CD14-positive monocyte (primary cell): ENCODE data around the gene DCTN2. TPM values are rescaled to one million over a fixed set of nuclear protein-coding genes. Genes with fewer than 3 reads are reported as not detected.

ENCODE experiments used
- DNase-seq, 3 donors: peaks; one replicate each; pipeline ENCODE4 v3.0.0-alpha.2; 2011 to 2022
- H2AFZ ChIP-seq: 2 replicates; pipeline ENCODE4 v1.6.0; 2012; ENCODE audit warnings: mild to moderate bottlenecking, low read depth, low read length, inconsistent platforms; ENCODE audit not compliant: insufficient read depth, poor library complexity, severe bottlenecking
- H3K27ac ChIP-seq, 2 donors: 1 replicate in 1 of 2; 2 replicates in 1 of 2; pipeline ENCODE4 v1.5.1; 2012 to 2013; ENCODE audit warnings: low read length in 2 of 2, control low read depth in 1 of 2, inconsistent platforms in 1 of 2, low read depth in 1 of 2, mild to moderate bottlenecking in 1 of 2
- H3K27me3 ChIP-seq, 2 donors: one replicate each; pipeline versions ENCODE4 v1.6.0 to v1.6.1; 2011 to 2013; ENCODE audit warnings: low read length in 2 of 2; ENCODE audit not compliant: control insufficient read depth in 2 of 2, insufficient read depth in 2 of 2
- H3K36me3 ChIP-seq, 2 donors: replicated peaks in 1 of 2; 1 replicate in 1 of 2; 2 replicates in 1 of 2; pipeline versions ENCODE4 v1.5.1 to v1.6.1; 2012 to 2013; ENCODE audit warnings: low read length in 2 of 2, control low read depth in 1 of 2, inconsistent platforms in 1 of 2, mild to moderate bottlenecking in 1 of 2; ENCODE audit not compliant: insufficient read depth in 2 of 2, control insufficient read depth in 1 of 2
- H3K4me1 ChIP-seq, 2 donors: 1 replicate in 1 of 2; 2 replicates in 1 of 2; pipeline versions ENCODE4 v1.5.1 to v1.6.1; 2012 to 2013; ENCODE audit warnings: low read length in 2 of 2, control low read depth in 1 of 2, inconsistent platforms in 1 of 2, mild to moderate bottlenecking in 1 of 2, moderate library complexity in 1 of 2; ENCODE audit not compliant: insufficient read depth in 2 of 2, control insufficient read depth in 1 of 2
- H3K4me2 ChIP-seq: replicated peaks from 2 replicates; pipeline ENCODE3; 2012; ENCODE audit warnings: low read length, moderate library complexity, mild to moderate bottlenecking; ENCODE audit not compliant: poor library complexity, severe bottlenecking; ENCODE audit errors: extremely low read depth
- H3K4me3 ChIP-seq, 3 experiments: fragments of 200-600 bp in 1 of 3; sonication (generic) in 1 of 3; replicated peaks in 1 of 3; 1 replicate in 2 of 3; 2 replicates in 1 of 3; pipeline ENCODE4 v1.5.1; 2011 to 2013; ENCODE audit warnings: low read length in 3 of 3, mild to moderate bottlenecking in 3 of 3, control low read depth in 2 of 3, low read depth in 2 of 3, inconsistent platforms in 1 of 3, moderate library complexity in 1 of 3
- H3K79me2 ChIP-seq: 2 replicates; pipeline ENCODE4 v1.6.0; 2012; ENCODE audit warnings: mild to moderate bottlenecking, control low read depth, inconsistent platforms, low read length, moderate library complexity; ENCODE audit not compliant: insufficient read depth
- H3K9ac ChIP-seq: 2 replicates; pipeline ENCODE4 v1.6.0; 2017; ENCODE audit warnings: low read length, mild to moderate bottlenecking; ENCODE audit not compliant: insufficient read depth, poor library complexity, severe bottlenecking
- H3K9me3 ChIP-seq, 2 donors: replicated peaks in 1 of 2; 1 replicate in 1 of 2; 2 replicates in 1 of 2; pipeline versions ENCODE4 v1.5.1 to v1.6.1; 2012 to 2013; ENCODE audit warnings: low read length in 2 of 2, control low read depth in 1 of 2; ENCODE audit not compliant: control insufficient read depth in 1 of 2, insufficient read depth in 1 of 2
- H4K20me1 ChIP-seq: 2 replicates; pipeline ENCODE4 v1.6.0; 2012; ENCODE audit warnings: mild to moderate bottlenecking, low read length, control low read depth, moderate library complexity; ENCODE audit not compliant: insufficient read depth
- H3K27ac Mint-ChIP-seq, 7 donors: one replicate each; pipeline ENCODE4 v1.8.0; 2020; ENCODE audit warnings: mild to moderate bottlenecking in 7 of 7, mixed read lengths in 7 of 7, moderate library complexity in 6 of 7, inconsistent platforms in 2 of 7
- H3K27me3 Mint-ChIP-seq, 3 donors: one replicate each; pipeline ENCODE4 v1.8.0; 2021 to 2022; ENCODE audit warnings: low read depth in 3 of 3, mild to moderate bottlenecking in 3 of 3, mixed read lengths in 3 of 3, moderate library complexity in 3 of 3, inconsistent platforms in 1 of 3
- H3K36me3 Mint-ChIP-seq, 2 donors: one replicate each; pipeline ENCODE4 v1.8.0; 2020; ENCODE audit warnings: mixed read lengths in 2 of 2, inconsistent platforms in 1 of 2, mild to moderate bottlenecking in 1 of 2
- H3K4me1 Mint-ChIP-seq: one replicate; pipeline ENCODE4 v1.8.0; 2020; ENCODE audit warnings: mild to moderate bottlenecking, mixed read lengths
- H3K4me3 Mint-ChIP-seq, 2 donors: one replicate each; pipeline ENCODE4 v1.8.0; 2020; ENCODE audit warnings: mild to moderate bottlenecking in 2 of 2, mixed read lengths in 2 of 2, moderate library complexity in 1 of 2
- H3K9me3 Mint-ChIP-seq, 7 donors: one replicate each; pipeline ENCODE4 v1.8.0; 2020 to 2022; ENCODE audit warnings: mixed read lengths in 7 of 7, mild to moderate bottlenecking in 6 of 7, moderate library complexity in 6 of 7, inconsistent platforms in 2 of 7
- CTCF ChIP-seq: fragments of 200-600 bp; IDR thresholded peaks from one replicate; pipeline ENCODE4 v1.8.0; 2022; ENCODE audit warnings: antibody characterized with exemption, mild to moderate bottlenecking
- WGBS: methylation state at CpG from one replicate; pipeline ENCODE4 v1.1.5; 2013; ENCODE audit warnings: missing lambda C conversion rate; ENCODE audit not compliant: insufficient coverage; 5-methylcytosine and 5-hydroxymethylcytosine counted together
- intact Hi-C, 2 donors: fragments of 100-400 bp; cut with micrococcal nuclease; formaldehyde crosslinking; loops; one replicate each; pipeline versions ENCODE4 v1.15.0 to v1.15.1; 2023
- polyA plus RNA-seq, 3 donors: library from polyadenylated mRNA; depleted of rRNA in 1 of 3; unstranded in 2 of 3; stranded (reverse) in 1 of 3; fragments of 300-500 nt in 2 of 3; fragments of >200 nt in 1 of 3; fragmentation: Illumina TruSeq in 2 of 3; gene quantifications; 1 replicate in 2 of 3; 2 replicates in 1 of 3; pipeline ENCODE4 v1.2.3, GENCODE V29; 2012 to 2021

Gene DCTN2
- polyA plus RNA-seq, 3 donors, result 72.8 to 94.5 (median 82.2) TPM

- Histone ChIP-seq H3K27me3 (no peaks in the 10 kb centered on the region), H3K79me2 (peaks cover 44% of the 10 kb centered on the region), H3K4me1 (peaks cover 16 to 23% of the 10 kb centered on the region in 2 donors), H3K9me3 (no peaks in the 10 kb centered on the region), H3K4me2 (no peak overlapping the region), H4K20me1 (peaks cover 84% of the 10 kb centered on the region), H3K36me3 (peaks cover 88 to 89% of the 10 kb centered on the region in 2 donors), H2AFZ (no peak overlapping the region), H3K4me3 (no peak overlapping the region), H3K27ac (peak overlapping the region in 1 of 2 donors; percentile 56), H3K9ac (no peak overlapping the region)
- peaks cover 18% of the 10 kb centered on the region for H3K4me1 Mint-ChIP-seq
- intact Hi-C loops, result no loop called here
- H3K36me3 Mint-ChIP-seq, result peaks cover 72 to 92% of the 10 kb centered on the region in 2 donors
- H3K9me3 Mint-ChIP-seq, result peaks cover 0 to 2% (median 0%) of the 10 kb centered on the region in 7 donors
- TF ChIP-seq CTCF, result no peak
- no peak for DNase-seq
- 95% methylated on average over 7 of the region's 12 CpGs for WGBS
- peak overlapping the region in 2 of 7 donors; percentile 19 to 65 for H3K27ac Mint-ChIP-seq
- H3K27me3 Mint-ChIP-seq, result no peaks in the 10 kb centered on the region
- no peak overlapping the region for H3K4me3 Mint-ChIP-seq
Measured at GRCh38 chr12:57528176-57528575, 18.8 kb downstream of the DCTN2 start.

GRCh38 chr12:57527184-57527583 lies 19.8 kb downstream of the DCTN2 start:
- Histone ChIP-seq H3K4me3 (no peak overlapping the region), H3K27ac (peak overlapping the region in 1 of 2 donors; percentile 56), H3K27me3 (no peaks in the 10 kb centered on the region), H2AFZ (no peak overlapping the region), H3K36me3 (peaks cover 79% of the 10 kb centered on the region in 2 donors), H3K4me1 (peaks cover 18 to 26% of the 10 kb centered on the region in 2 donors), H3K9me3 (no peaks in the 10 kb centered on the region), H3K4me2 (no peak overlapping the region), H3K79me2 (peaks cover 46% of the 10 kb centered on the region), H3K9ac (peak overlapping the region; percentile 21), H4K20me1 (peaks cover 81% of the 10 kb centered on the region)
- no CpG with 5 or more reads among the region's 5 CpGs for WGBS
- Mint-ChIP-seq H3K9me3 (peaks cover 0 to 2% (median 0%) of the 10 kb centered on the region in 7 donors), H3K27me3 (no peaks in the 10 kb centered on the region), H3K4me1 (peaks cover 18% of the 10 kb centered on the region), H3K27ac (peak overlapping the region in 6 of 7 donors; percentile 20 to 71 (median 56)), H3K36me3 (peaks cover 62 to 82% of the 10 kb centered on the region in 2 donors), H3K4me3 (no peak overlapping the region)
- DNase-seq, result no peak
- no peak for TF ChIP-seq CTCF
- intact Hi-C loops, result no loop called here
